Central memory CD4-positive, alpha-beta T cell (primary cell): ENCODE data around the gene POLR3H.

Source experiments
- DNase-seq: peaks from one replicate; pipeline ENCODE4 v3.0.0; 2022

POLR3H gene

DNA sequence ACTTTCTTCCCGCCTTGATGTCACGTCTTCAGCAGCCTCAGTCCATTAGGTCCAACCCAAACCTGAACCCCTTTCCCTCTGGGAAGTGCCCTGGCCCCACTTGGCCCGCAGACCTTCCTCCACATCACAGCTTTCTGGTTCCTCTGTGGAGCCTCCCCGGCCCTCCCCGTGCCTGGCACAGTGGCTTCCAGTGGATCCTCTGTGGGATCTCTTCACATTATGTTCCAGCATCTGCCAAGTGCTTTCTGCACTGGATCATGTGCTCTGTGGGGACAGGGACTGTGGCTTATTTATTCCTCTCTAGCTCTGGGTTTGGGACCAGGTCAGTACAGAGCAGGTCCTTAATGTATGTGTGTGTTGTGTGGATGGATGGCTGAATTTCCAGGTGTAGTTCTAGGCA is 30.9 kb downstream of the POLR3H start:
- no peak for DNase-seq

DNA sequence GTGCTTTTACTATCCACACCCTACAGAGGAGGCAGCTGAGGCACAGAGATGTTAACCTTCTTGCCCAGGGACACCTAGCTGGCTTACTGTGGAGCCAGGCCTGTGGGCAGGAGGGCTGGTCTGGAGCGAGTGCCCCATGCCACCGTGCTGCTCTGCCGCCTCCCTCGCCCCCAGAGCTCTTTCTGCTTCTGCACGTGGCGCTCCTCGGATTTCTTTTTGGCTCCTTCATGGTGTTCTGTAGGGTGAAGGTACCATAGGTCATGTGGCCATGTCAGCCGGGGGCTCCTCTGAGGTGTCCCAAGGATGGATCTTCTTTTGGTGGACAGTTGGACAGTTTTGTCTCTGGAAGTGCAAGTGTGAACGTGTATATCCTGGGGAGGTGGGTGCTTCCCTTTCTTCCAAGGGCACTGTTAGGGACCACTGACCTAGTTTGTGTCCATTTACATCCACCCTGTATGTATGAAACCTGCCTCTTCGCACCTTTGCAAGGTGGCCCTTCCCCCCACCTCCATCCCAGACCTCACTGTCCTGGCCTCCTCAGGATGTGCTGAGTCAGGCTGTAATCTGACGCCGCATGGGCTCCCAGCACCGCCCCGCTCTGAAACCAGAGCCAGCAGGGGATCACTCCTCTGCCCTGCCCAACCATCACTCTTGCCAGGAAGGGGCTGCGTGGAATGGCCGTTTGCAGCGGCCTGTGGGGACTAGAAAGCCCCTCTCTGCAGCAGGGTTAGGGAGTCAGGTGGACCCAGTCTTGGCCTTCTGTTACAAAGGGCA is 31.7 kb downstream of the POLR3H start:
- DNase-seq, result no peak

DNA sequence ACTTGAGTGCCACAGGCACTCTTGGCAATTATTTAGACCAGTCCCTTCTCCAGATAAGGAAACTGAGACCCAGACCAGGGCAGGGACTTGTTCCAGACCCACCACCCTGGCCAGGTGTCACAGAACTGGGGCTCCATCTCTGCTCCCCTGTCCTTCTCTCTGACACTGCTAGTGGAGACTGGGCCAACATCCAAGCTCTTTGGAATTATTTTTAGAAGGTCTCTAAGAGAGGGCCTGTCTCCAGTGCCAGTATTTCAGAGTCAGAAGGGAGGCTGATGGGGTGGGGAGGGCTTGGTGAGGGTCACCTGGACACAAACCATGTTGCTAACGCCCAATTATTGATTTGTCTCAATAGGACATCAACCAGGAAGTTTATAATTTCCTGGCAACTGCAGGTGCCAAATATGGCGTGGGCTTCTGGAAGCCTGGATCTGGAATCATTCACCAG is 32.7 kb downstream of the POLR3H start:
- DNase-seq, result no peak

DNA sequence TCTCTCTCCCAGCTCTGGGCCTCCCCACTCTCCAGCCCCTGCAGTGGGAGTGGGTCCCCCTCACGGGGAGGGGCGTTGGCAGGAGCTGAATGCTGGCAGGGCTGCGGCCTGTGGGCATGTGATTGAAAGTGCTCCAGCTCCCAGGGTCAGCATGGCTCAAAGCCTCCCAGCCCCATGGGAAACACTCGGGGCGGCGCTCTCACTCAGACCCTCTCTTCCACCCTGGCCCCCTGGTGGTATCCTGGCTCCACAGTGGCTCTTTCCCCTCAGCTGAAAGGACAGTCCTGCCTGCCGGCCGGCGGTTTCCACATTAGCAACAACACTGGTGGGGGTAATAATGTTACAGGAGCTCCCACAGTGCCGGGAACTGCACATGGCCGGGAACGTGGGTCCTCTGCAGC is 35.5 kb downstream of the POLR3H start:
- DNase-seq, result no peak

DNA sequence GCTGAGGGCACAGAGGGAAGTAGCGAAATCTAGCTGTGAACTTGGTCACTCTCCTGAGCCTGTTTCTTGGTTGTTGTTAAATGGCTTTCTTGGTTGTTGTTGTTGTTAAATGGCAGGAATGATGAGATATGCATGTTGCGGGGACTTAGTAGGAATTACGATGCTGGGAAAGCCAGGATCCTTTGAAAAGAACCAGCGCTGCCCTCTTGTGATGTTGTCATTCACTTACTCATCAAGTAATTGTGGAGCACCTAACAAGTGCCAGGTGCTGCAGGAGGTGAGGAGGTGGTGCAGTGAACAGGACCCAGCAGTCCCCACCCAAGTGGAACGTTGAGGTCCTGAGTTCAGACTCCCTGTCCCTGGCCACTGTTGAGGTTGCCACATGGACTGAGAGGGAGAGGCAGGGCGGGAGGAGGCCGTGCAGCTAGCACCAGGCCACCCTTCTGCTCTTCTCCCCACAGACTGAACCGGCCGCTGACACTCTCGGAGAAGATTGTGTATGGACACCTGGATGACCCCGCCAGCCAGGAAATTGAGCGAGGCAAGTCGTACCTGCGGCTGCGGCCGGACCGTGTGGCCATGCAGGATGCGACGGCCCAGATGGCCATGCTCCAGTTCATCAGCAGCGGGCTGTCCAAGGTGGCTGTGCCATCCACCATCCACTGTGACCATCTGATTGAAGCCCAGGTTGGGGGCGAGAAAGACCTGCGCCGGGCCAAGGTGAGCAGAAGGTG is 36.8 kb downstream of the POLR3H start:
- DNase-seq, result no peak

DNA sequence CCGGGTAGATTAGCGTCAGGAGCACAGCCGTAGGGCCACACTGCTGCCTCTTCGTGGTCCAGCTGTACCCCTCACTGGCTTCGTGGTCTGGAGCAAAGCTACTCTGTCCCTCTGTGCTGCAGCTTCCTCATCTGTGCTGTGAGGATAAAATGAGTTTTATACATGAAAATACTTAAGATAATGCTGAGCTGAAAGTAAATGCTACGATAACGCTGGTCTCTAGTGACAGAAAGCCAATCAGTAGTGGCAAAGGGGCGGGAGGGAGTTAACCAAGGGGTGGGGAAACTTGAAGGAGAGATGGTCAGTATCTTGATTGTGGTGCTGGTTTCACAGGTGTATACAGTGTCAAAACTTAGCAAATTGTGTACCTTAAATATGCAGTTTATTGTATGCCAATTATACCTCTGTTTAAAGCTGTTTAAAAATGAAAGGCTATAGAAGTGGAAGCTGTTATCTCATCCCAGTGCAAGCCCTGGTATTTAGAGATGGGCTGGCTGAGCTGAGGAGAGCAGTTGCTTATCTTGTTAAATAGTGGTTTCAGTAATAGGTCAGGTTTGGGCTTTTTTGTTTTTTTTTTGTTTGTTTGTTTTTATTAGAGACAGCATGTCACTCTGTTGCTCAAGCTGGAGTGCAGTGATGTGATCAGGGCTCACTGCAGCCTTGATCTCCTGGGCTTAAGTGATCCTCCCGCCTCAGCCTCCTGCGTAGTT is 38.6 kb downstream of the POLR3H start:
- no peak for DNase-seq

DNA sequence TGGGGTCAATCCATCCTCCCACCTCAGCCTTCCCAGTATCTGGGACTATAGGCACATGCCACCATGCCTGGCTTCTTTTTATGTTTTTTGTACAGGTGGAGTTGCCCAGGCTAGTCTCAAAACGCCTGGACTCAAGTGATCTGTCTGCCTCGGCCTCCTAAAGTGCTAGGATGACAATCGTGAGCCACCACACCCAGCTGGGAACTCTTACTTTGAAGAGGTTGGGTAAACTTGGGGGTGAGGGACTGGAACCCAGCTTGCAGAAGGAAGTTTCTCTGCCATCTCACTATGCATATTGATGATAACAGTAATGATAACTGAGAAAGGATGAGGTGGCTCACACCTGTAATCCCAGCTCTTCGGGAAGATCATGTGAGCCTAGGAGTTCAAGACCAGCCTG is 39.5 kb downstream of the POLR3H start:
- DNase-seq, result no peak

DNA sequence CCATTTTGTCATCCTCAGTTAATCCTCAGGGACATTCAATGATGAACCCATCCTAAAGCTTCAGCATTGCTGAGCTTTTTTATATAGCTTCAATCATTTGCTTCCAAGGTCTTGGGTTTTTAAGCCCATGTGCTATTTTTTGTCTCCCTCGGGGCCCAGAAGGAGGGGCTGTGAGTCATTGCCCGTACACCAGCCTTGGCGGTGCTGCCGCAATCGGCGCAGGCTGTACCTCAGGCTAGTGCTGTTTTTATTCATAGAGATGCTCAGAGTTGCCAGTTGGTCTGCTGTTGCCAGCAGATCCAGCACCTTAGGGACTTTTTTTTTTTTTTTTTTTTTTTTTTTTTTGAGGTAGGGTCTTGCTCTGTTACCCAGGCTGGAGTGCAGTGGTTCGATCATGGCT is 39.9 kb downstream of the POLR3H start:
- DNase-seq, result no peak

DNA sequence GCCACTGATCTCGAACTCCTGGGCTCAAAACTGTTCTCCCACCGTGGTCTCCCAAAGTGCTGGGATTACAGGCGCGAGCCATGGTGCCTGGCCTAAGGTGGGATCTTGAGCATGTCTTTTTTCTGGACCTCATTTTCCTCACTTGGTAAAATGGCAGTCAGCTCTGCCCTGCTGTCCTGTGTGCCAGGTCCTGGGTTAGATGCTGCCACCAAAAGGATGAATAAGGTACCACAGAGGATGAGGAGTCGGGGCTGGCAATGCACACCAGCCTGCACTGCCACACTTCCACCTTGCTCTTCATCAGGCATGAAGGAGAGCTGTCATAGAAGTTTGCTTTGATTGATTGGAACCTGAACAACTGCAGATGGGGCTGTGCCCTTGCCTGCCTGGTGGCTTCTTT is 43.1 kb downstream of the POLR3H start:
- DNase-seq, result no peak

DNA sequence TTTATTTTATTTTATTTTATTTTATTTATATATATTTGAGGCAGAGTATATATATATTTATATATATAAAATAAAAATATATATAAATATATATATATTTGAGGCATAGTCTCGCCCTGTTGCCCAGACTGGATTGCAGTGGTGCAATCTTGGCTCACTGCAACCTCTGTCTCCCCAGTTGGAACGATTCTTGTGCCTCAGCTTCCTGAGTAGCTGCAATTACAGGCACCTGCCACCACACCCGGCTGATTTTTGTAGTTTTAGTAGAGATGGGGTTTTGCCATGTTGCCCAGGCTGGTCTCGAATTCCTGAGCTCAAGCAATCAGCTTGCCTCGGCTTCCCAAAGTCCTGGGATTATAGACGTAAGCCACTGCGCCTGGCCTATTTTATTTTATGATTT is 44.0 kb downstream of the POLR3H start:
- no peak for DNase-seq

DNA sequence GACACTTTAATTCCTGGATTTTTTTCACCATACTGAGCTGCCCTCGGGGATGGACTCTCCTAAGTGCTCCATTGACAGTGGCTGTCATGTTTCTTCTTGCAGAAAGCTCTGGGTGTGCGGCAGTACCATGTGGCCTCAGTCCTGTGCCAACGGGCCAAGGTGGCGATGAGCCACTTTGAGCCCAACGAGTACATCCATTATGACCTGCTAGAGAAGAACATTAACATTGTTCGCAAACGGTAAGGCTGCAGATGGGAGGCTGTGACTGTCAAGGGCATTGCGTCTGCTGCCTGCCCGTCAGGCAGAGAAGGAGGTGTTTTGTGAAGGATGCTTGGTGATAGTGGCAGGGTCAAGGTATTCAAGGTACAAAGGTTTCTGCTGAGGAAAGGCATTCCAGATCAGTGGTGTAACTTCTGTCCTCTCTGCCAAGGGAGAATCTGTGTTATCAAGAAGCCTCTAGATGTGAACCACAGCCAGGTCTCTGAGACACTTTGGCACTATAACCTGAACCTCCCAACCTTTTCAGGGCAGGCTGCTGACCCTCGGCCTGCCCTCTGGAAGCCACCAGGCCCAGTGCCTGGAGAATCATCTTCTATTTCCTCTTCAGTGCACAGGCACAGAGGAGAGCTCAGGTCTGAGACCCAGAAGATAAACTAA is 44.5 kb downstream of the POLR3H start:
- DNase-seq, result no peak

DNA sequence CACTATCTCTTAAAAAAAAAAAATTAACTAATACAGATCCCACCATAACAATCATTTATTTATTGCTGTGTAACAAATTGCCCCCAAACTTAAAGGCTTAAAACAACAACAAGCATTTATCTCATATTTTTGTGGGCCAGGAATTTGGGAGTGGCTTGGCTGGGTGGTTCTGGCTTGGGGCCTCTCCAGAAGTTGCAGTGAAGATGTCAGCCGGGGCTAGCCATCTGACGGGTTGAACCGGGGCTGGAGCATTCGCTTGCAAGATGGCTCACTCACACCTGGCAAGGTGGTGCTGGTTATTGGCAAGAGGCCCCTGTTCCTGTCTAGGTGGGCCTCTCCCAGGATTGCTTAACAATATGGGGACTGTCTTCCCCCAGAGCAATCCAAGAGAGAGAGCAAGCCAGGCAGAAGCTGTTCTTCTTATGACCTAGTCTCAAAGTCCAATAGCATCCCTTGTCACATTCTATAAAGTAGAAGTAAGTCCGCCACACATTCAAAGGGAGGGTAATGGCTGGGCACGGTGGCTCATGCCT is 45.9 kb downstream of the POLR3H start:
- DNase-seq, result no peak

DNA sequence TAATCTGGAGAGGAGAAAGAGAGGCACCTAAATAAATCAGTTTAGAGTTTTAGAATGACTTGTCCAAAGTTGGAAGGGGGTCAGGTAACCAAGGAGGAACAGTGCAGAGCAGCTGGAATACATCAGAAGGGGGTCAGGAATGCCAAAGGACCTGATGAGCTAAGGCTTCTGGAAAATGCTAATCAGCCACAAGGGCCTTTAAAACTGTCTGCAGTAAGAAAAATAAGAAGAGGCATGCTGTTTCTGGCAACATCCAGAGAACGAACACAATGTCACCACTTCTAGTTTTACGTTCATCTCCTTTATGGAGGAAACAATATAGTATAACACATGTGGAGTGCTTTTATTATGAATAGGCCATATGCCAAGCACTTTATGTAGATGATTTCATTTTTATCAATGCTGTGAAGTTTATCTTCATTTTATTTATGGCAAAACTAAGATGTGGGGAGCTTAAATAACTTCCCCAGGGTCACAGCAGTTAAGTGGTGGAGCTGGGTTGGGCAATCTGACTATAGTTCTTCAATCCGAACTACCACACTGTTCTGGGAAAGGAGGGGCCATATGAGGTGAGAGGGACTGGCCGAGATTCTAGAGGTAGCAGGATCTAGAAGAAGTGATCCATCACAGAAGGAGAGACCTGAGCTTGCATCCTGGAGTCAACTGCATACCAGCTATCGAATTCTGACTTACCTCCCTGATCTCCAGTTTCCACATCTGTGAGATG is 52.7 kb downstream of the POLR3H start:
- DNase-seq, result no peak

DNA sequence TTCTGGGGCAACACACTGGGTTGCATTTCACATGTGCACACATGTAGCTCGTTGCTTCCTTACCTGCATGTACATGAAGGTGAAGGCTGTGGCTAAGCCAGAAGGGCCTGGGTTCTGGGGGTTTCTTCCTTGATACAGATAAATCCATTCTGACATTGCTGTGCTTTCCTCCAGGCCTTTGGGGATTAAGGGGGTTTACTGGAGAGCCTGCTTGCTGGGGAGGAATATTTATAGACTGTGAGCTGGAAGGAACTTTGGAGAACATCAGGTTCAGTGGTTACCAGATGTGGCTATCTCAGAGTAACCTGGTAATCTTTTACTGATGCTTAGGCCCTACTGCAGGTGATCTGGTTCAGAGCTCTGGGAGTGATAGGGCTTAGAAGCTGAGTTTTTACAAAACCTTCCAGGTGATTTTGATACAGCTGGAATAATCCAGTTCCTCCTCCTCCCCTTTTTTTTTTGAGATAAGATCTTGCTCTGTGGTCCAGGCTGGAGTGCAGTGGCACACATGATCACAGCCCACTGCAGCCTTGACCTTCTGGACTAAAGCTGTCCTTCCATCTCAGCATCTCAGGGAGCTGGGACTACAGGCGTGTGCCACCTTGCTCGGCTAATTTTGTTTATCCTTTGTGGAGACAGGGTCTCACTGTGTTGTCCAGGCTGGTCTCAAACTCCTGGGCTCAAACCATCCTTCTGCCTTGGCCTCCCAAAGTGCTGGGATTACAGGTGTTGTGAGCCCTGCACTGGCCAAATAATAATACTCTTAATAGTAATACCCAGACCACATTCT is 55.5 kb downstream of the POLR3H start:
- DNase-seq, result no peak

DNA sequence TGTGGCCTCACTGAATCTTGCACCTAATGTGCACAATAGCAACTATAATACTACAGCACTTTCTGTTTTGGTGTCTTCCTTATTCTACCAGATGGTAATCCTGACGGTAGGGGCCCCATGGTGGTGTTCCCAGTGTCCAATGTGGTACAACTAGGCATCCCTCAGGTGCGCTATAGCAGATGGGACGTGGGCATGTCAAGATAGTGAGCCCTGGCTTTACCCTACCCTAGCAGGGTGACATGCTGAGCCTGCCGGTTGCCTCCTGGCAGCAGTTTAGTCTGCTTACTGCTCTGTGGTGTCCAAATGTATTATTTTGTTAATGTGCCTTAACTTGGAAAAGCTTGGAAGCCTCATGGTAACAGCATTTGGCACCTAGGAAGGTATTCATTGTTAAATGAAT is 56.2 kb downstream of the POLR3H start:
- DNase-seq, result no peak

DNA sequence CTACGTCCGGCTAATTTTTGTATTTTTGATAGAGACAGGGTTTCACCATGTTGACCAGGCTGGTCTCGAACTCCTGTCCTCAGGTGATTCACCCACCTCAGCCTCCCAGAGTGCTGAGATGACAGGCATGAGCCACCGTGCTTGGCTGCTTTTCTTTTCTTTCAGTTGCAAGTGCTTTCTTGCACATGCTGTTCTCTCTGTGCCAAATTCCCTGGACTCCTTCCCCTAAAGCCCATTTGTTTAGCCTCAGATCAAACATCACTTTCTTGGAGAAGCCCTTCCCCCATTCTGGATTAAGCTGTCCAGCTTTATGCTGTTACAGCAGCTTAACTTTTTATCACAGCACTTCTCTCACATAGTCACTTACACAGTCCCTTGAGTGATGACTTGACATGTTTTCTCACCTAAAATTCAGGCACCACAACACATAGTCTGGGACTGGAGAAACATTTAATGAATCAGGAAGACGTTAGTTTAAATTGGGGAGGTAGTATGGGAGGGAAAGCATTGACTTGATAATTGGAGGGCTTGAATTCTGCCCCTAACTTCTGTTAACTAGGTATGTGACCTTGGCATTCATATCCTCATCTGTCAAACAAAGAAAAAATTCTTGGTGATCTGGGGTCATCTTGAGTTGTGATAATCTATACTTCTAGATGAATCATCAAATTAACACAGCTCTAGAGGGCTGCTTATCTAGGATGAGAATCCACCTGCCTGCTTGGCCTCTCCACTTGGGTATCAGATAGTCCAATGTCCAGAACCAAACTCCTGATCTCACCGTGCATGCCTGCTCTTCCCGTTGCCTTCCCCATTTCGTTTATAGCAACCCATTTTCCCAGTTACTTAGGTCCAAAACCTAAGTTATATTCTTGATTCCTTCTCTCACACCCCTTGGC is 57.0 kb downstream of the POLR3H start:
- DNase-seq, result no peak

DNA sequence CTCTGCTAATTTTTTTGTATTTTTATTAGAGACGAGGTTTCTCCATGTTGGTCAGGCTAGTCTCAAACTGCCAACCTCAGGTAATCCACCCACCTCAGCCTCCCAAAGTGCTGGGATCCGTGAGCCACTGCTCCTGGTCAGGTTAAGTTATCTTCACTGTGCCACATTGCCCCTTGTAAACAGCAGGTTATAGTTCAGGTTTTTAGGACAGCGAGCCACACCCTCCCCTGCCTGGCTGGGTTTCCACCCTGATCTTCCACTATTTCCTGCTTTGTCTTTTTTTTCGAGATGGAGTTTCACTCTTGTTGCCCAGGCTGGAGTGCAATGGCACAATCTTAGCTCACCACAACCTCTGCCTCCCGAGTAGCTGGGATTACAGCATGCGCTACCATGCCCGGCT is 59.2 kb downstream of the POLR3H start:
- DNase-seq, result no peak

DNA sequence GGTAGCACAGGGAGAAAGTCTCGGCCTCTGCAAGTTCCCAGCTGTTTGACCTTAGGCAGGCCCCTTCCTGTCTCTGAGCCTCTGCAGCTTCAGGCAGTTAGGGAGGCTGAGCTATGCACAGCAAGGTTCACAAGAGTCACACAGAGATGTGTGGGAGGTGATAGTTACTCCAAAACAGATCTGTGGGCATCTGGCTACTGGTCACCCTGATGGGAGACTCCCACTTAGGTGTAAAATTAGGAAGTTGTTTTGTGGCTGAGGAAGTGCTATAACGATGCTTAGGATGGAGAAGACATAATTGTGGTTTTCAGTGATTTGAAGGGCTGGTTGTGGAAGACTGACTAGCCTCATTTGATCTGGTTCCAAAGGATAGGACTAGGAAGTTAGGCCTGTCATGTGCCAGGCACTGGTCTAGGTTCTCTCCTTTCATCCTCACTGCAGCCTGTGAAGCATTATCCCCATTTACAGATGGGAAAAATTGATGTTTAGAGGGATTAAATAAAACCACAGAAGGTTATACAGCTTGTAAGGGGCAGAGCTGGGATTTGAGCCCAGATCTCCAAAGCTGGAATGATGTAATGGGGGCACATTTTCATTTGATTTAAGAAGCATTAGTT is 61.8 kb downstream of the POLR3H start:
- DNase-seq, result no peak

DNA sequence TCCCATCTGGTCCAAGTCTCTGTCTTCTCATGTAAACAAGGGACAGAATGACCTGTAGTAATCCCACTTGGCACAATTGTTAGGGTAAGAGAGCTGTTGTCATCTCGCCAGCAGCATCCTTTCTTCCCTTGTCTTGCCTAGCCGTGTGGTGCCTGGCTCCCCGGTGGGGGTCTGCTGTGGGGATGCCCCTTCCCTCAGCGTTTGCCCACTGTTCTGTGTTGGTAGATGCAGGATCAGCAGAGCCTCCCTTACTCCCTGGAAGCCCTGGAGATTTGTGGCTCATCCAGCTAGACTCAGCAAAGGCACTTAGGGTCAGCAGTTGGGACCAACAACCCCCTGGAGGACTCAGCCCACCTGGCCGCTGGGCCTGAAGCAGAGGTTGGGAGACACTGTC is 62.3 kb downstream of the POLR3H start:
- no peak for DNase-seq
